Fibroblast of skin of scalp (primary cell): ENCODE results near the gene NR2C2.
"Not testable (repeated sequence)": the region's sequence is repeated elsewhere in the genome, so short reads cannot be mapped to it uniquely, and the experiment has no call there.

Source experiments
- DNase-seq: peaks from one replicate; pipeline ENCODE4 v3.0.0-alpha.2; 2013

The NR2C2 gene

GRCh38 chr3:14962762-14963161 lies 15.4 kb downstream of the NR2C2 start:
- DNase-seq: peak; percentile 26

GRCh38 chr3:14967285-14967684 lies 19.9 kb downstream of the NR2C2 start:
- no peak for DNase-seq

- no peak for DNase-seq
These were observed 22.3 kb downstream of the NR2C2 start for GRCh38 chr3:14969671-14970070.

- no peak for DNase-seq
These were observed 28.9 kb downstream of the NR2C2 start for GRCh38 chr3:14976317-14976716.

- DNase-seq: no peak
These were observed 33.3 kb downstream of the NR2C2 start for GRCh38 chr3:14980689-14981088.

GRCh38 chr3:14984581-14985113 lies 37.3 kb downstream of the NR2C2 start:
- no peak for DNase-seq

GRCh38 chr3:14988988-14989394 lies 41.6 kb downstream of the NR2C2 start:
- no peak for DNase-seq

GRCh38 chr3:14989943-14990779 lies 42.8 kb downstream of the NR2C2 start:
- DNase-seq: peak; percentile 9

- DNase-seq: no peak
These were observed 43.4 kb downstream of the NR2C2 start for GRCh38 chr3:14990780-14991148.

- no peak for DNase-seq
These were observed 43.9 kb downstream of the NR2C2 start for GRCh38 chr3:14991151-14991742.

- DNase-seq: no peak
These were observed 44.6 kb downstream of the NR2C2 start for GRCh38 chr3:14991818-14992612.

GRCh38 chr3:14997941-14998340 lies 50.6 kb downstream of the NR2C2 start:
- DNase-seq: no peak

GRCh38 chr3:14999182-14999581 lies 51.8 kb downstream of the NR2C2 start:
- DNase-seq: not testable (repeated sequence)

GRCh38 chr3:15007681-15008141 lies 60.3 kb downstream of the NR2C2 start:
- peak; percentile 33 for DNase-seq

GRCh38 chr3:15009167-15009566 lies 61.8 kb downstream of the NR2C2 start:
- DNase-seq: no peak

GRCh38 chr3:15010664-15011063 lies 63.3 kb downstream of the NR2C2 start:
- DNase-seq: no peak

GRCh38 chr3:15011174-15011573 lies 63.8 kb downstream of the NR2C2 start:
- DNase-seq: no peak

GRCh38 chr3:15014606-15015328 lies 67.4 kb downstream of the NR2C2 start:
- no peak for DNase-seq

- DNase-seq: no peak
These were observed 68.1 kb downstream of the NR2C2 start for GRCh38 chr3:15015456-15015855.

GRCh38 chr3:15017191-15017590 lies 69.8 kb downstream of the NR2C2 start:
- DNase-seq: no peak

- DNase-seq: no peak
These were observed 75.9 kb downstream of the NR2C2 start for GRCh38 chr3:15023249-15023648.

GRCh38 chr3:15023719-15024118 lies 76.3 kb downstream of the NR2C2 start:
- DNase-seq: no peak
